ENCODE data around the gene TTLL9. TPM values are rescaled to one million over a fixed set of nuclear protein-coding genes. Genes with fewer than 3 reads are reported as not detected.
"Not testable (repeated sequence)": the region's sequence is repeated elsewhere in the genome, so short reads cannot be mapped to it uniquely, and the experiment has no call there.

TTLL9 gene
- total RNA-seq, 4 donors from 2014 or later: 0.17 to 0.34 TPM; not detected in 2

DNA sequence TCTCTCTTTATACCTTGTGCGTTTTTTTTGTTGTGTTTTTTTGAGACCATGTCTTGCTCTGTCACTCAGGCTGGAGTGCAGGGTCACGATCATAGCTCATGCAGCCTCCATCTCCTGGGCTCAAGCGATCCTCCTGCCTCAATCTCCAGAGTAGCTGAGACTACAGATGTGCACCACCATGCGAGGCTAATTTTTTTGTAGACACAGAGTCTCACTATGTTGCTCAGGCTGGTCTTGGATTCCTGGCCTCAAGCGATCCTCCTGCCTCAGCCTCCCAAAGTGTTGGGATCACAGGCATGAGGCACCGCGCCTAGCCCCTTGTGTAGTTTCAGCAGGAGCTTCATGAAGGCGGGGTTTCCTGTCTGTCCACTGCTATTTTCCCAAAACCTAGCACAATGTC lies 54.1 kb downstream of the TTLL9 start:
- no peak for DNase-seq (ENCODE audit: extremely low spot score)
- H3K9me3 ChIP-seq: no peaks in the 10 kb centered on the region
- TF ChIP-seq POLR2A (IDR thresholded peaks at IDR 0.05; ENCODE audit: low read depth) (no peak), POLR2AphosphoS5 (IDR thresholded peaks at IDR 0.05) (no peak), EP300 (IDR thresholded peaks at IDR 0.05) (no peak)
- TF ChIP-seq, protein P1, sequence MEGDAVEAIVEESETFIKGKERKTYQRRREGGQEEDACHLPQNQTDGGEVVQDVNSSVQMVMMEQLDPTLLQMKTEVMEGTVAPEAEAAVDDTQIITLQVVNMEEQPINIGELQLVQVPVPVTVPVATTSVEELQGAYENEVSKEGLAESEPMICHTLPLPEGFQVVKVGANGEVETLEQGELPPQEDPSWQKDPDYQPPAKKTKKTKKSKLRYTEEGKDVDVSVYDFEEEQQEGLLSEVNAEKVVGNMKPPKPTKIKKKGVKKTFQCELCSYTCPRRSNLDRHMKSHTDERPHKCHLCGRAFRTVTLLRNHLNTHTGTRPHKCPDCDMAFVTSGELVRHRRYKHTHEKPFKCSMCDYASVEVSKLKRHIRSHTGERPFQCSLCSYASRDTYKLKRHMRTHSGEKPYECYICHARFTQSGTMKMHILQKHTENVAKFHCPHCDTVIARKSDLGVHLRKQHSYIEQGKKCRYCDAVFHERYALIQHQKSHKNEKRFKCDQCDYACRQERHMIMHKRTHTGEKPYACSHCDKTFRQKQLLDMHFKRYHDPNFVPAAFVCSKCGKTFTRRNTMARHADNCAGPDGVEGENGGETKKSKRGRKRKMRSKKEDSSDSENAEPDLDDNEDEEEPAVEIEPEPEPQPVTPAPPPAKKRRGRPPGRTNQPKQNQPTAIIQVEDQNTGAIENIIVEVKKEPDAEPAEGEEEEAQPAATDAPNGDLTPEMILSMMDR (IDR thresholded peaks at IDR 0.05): no peak
- H3K27me3 ChIP-seq: peaks cover 0 to 53% (median 0%) of the 10 kb centered on the region in 4 donors
- no peak overlapping the region for H3K4me3 ChIP-seq
- no peak overlapping the region for H3K27ac ChIP-seq (replicated peaks in 1 of 4)
- H3K4me1 ChIP-seq: no peaks in the 10 kb centered on the region
- no peaks in the 10 kb centered on the region for H3K36me3 ChIP-seq
- intact Hi-C loops (cut with DNase I): no loop called here
- WGBS: 90% methylated on average over 8 of the region's 8 CpGs

DNA sequence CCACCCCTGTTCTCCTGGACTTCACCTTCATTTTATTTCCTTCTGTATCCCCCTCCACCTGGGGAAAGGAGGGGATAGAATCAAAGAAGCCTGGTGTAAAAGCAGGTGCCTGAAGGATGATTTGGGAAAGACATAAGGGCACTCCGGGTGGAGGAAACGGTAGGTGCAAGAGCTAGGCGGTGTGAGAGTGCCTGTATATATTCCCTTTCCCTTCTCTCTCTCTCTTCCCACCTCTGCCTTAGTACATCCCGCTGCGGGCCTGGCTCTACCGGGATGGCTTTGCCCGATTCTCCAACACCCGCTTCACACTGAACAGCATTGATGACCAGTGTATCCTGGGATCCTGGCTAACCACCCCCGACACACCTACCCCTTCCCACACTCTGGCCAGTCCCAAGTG lies 55.2 kb downstream of the TTLL9 start:
- 45% methylated on average over 9 of the region's 9 CpGs for WGBS
- no peaks in the 10 kb centered on the region for H3K9me3 ChIP-seq
- H3K4me3 ChIP-seq: no peak overlapping the region
- intact Hi-C loops (cut with DNase I): no loop called here
- H3K36me3 ChIP-seq: no peaks in the 10 kb centered on the region
- TF ChIP-seq POLR2A (IDR thresholded peaks at IDR 0.05; ENCODE audit: low read depth) (no peak), EP300 (IDR thresholded peaks at IDR 0.05) (no peak), POLR2AphosphoS5 (IDR thresholded peaks at IDR 0.05) (no peak)
- TF ChIP-seq, protein P1 (IDR thresholded peaks at IDR 0.05): no peak
- no peaks in the 10 kb centered on the region for H3K4me1 ChIP-seq
- H3K27ac ChIP-seq (replicated peaks in 1 of 4): no peak overlapping the region
- peaks cover 0 to 44% (median 0%) of the 10 kb centered on the region in 4 donors for H3K27me3 ChIP-seq
- DNase-seq (ENCODE audit: extremely low spot score): no peak

- no peak for DNase-seq (ENCODE audit: extremely low spot score)
- no peak for TF ChIP-seq EP300 (IDR thresholded peaks at IDR 0.05)
- no peak for TF ChIP-seq POLR2A (IDR thresholded peaks at IDR 0.05; ENCODE audit: low read depth)
- no peaks in the 10 kb centered on the region for H3K4me1 ChIP-seq
- no peaks in the 10 kb centered on the region for H3K36me3 ChIP-seq
- WGBS: 86% methylated on average over 2 of the region's 2 CpGs
- H3K9me3 ChIP-seq: no peaks in the 10 kb centered on the region
- intact Hi-C loops (cut with DNase I): no loop called here
- H3K27ac ChIP-seq (replicated peaks in 1 of 4): no peak overlapping the region
- peaks cover 0 to 45% (median 0%) of the 10 kb centered on the region in 4 donors for H3K27me3 ChIP-seq
- H3K4me3 ChIP-seq: no peak overlapping the region
Measured at GRCh38 chr20:31926493-31926892, 56.1 kb downstream of the TTLL9 start.

DNA sequence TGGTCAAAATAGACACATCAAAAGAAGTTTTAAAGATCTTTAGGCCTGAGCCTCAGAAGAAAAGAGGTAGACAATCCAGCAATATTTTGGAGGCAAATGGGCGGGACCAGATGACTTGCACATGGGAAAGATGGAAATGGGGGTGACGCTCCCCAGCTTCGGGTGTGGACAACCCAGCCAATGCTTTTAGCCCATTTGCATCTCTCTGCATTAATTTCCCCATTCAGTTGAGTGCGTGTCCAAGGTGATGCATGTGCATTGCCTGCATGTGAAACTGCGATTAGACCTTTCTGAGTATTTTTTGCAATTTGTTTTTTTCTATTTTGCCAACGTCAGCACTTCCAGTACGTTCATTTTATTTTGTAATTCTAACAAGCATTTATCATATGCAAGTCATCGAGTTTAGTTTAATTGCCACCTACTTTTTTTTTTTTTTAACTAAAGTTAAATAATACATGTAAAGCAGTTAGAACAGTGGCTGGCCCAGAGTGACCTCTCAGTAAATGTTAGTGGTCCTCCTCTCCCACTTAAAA lies 57.3 kb downstream of the TTLL9 start:
- no peaks in the 10 kb centered on the region for H3K36me3 ChIP-seq
- peaks cover 0 to 43% (median 0%) of the 10 kb centered on the region in 4 donors for H3K27me3 ChIP-seq
- WGBS: 84% methylated on average over 8 of the region's 8 CpGs
- no peak overlapping the region for H3K4me3 ChIP-seq
- H3K9me3 ChIP-seq: no peaks in the 10 kb centered on the region
- H3K4me1 ChIP-seq: no peaks in the 10 kb centered on the region
- intact Hi-C loops (cut with DNase I): no loop called here
- no peak for DNase-seq (ENCODE audit: extremely low spot score)
- H3K27ac ChIP-seq (replicated peaks in 1 of 4): no peak overlapping the region
- TF ChIP-seq, protein P1 (IDR thresholded peaks at IDR 0.05): no peak
- no peak for TF ChIP-seq POLR2AphosphoS5 (IDR thresholded peaks at IDR 0.05)
- no peak for TF ChIP-seq POLR2A (IDR thresholded peaks at IDR 0.05; ENCODE audit: low read depth)
- no peak for TF ChIP-seq EP300 (IDR thresholded peaks at IDR 0.05)

- H3K27me3 ChIP-seq: peaks cover 0 to 26% (median 0%) of the 10 kb centered on the region in 4 donors
- DNase-seq (ENCODE audit: extremely low spot score); H3K9me3 ChIP-seq; H3K36me3 ChIP-seq; H3K4me1 ChIP-seq; H3K4me3 ChIP-seq; H3K27ac ChIP-seq (replicated peaks in 1 of 4); intact Hi-C loops (cut with DNase I): not testable (repeated sequence)
- WGBS: 69% methylated on average over 4 of the region's 4 CpGs
Measured at GRCh38 chr20:31929631-31930030, 59.2 kb downstream of the TTLL9 start.

- DNase-seq (ENCODE audit: extremely low spot score): no peak
- H3K36me3 ChIP-seq: no peaks in the 10 kb centered on the region
- peaks cover 0 to 15% (median 0%) of the 10 kb centered on the region in 4 donors for H3K27me3 ChIP-seq
- H3K4me3 ChIP-seq: no peak overlapping the region
- H3K27ac ChIP-seq (replicated peaks in 1 of 4): no peak overlapping the region
- TF ChIP-seq POLR2A (IDR thresholded peaks at IDR 0.05; ENCODE audit: low read depth): no peak
- no peak for TF ChIP-seq EP300 (IDR thresholded peaks at IDR 0.05)
- TF ChIP-seq POLR2AphosphoS5 (IDR thresholded peaks at IDR 0.05): no peak
- TF ChIP-seq, protein P1 (IDR thresholded peaks at IDR 0.05): no peak
- H3K4me1 ChIP-seq: no peaks in the 10 kb centered on the region
- intact Hi-C loops (cut with DNase I): no loop called here
- WGBS: 39% methylated on average over 5 of the region's 5 CpGs
- no peaks in the 10 kb centered on the region for H3K9me3 ChIP-seq
Measured at GRCh38 chr20:31930779-31931178, 60.3 kb downstream of the TTLL9 start.
